GM12801 (cell line): ENCODE data around the gene DCLK2.

Source experiments
- CTCF ChIP-seq: IDR thresholded peaks from one replicate; pipeline ENCODE4 v1.5.1; 2011; ENCODE audit warnings: control low read depth; ENCODE audit not compliant: insufficient read length; ENCODE audit errors: extremely low read depth

The DCLK2 gene

DNA sequence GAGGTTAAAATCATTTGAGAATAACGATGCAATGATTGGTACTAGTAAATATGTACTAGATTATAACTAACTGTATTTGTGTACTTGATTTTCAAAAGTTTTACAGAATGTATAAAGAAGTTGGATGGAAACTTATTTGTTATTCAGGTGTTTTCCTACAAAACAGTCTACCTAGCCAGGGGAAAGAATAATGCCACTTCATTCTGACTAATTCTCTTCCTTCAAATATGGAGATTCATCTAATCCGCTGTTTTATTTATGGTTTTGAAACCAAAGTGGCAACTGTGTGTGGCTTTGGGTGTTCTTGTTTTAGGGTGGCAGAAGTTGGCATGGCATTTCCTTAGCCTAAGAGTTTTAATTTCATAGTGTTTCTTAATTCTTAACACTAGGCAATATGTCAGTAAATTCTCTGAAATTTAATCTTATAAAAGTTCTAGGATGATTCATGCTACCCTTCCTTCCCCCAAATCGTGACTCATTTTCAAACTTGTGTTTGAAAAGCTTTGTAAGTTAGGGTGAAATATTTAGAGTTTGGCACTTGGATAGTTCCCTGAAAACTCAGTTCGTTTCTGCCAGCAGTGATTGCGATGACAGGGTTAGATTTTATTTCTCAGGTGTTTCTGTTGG lies 62.6 kb downstream of the DCLK2 start:
- no peak for TF ChIP-seq CTCF

DNA sequence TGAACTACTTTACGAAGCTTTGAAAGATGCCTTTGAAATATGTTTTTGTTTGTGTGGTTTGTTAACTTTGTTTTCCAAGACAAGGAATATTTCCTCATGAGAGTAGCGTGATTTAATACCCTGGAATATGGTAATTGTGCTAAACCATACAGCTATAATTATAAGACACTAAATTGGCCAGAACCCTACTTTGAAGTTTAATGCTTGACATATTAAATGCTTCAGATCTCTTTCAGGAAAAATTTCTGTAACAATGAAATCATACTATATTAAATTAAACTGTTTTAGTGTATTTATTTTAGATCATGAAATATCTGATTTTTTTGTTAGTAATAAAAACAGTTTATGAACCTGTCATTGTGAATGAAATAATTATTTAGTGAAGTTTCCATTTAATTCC lies 63.5 kb downstream of the DCLK2 start:
- TF ChIP-seq CTCF = no peak

GRCh38 chr4:150142831-150143230 lies 64.6 kb downstream of the DCLK2 start:
- no peak for TF ChIP-seq CTCF

- TF ChIP-seq CTCF = no peak
Observed at GRCh38 chr4:150145090-150145945, 67.1 kb downstream of the DCLK2 start.

DNA sequence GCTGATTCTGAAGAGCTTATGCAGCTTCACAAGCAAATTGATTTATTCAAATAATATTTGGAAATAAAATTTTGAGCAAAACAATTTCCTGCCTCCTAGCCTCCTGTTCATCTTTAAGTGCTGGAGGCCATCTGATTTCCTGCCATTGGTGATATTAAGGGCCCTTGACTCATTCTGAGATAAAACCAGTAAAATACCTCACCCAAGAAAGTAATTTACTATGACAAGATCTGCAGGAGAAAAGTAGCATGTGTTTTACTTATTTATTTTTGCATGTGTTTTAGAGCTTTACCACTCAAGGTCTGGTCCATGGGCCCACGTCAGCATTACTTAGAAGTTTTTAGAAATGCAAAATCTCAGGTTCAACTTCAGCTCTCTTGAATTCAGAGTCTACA lies 67.7 kb downstream of the DCLK2 start:
- TF ChIP-seq CTCF = no peak

GRCh38 chr4:150149381-150149780 lies 71.1 kb downstream of the DCLK2 start:
- no peak for TF ChIP-seq CTCF

- no peak for TF ChIP-seq CTCF
Observed at GRCh38 chr4:150150629-150151062, 72.4 kb downstream of the DCLK2 start.
